ENCODE data around the gene OR10H2.
"Not testable (repeated sequence)": the region's sequence is repeated elsewhere in the genome, so short reads cannot be mapped to it uniquely, and the experiment has no call there.

The OR10H2 gene, protein sequence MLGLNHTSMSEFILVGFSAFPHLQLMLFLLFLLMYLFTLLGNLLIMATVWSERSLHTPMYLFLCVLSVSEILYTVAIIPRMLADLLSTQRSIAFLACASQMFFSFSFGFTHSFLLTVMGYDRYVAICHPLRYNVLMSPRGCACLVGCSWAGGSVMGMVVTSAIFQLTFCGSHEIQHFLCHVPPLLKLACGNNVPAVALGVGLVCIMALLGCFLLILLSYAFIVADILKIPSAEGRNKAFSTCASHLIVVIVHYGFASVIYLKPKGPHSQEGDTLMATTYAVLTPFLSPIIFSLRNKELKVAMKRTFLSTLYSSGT

DNA sequence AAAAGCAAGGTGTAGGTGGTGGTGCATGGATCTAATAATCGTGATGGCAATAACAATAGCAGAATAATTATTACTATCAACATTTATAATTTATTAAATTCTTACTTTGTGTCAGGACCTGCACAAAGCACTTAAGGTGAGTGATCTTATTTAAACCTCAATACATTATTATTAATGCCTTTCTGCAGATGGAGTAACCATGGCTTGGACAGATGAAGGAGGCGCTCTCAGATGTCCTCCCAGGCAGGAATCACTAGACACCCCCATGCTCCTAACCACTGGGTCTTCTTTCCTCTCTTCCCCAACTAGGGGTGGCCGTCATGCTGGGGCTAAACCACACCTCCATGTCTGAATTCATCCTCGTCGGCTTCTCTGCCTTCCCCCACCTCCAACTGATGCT lies at the start of gene OR10H2:
OR10H2 (plus strand) TSS at position 301 of the 400 bp plus-strand sequence; CDS start at position 321, 20 bp downstream.
- H3K27ac ChIP-seq: no peak within 1 kb of the TSS
- H3K27me3 ChIP-seq (ENCODE audit: control insufficient read depth, insufficient read depth, low read length): no peaks in the 10 kb centered on the region
- no peak within 1 kb of the TSS for H3K4me2 ChIP-seq (ENCODE audit: low read length)
- H3K4me1 ChIP-seq: no peaks in the 10 kb centered on the region
- no peaks in the 10 kb centered on the region for H3K36me3 ChIP-seq (ENCODE audit: control insufficient read depth, insufficient read depth, low read length)
- no peaks in the 10 kb centered on the region for H3K9me3 ChIP-seq (ENCODE audit: control insufficient read depth, low read length)
- H3K4me3 ChIP-seq (ENCODE audit: low read depth, low read length): no peak within 1 kb of the TSS
- TF ChIP-seq, protein P1, sequence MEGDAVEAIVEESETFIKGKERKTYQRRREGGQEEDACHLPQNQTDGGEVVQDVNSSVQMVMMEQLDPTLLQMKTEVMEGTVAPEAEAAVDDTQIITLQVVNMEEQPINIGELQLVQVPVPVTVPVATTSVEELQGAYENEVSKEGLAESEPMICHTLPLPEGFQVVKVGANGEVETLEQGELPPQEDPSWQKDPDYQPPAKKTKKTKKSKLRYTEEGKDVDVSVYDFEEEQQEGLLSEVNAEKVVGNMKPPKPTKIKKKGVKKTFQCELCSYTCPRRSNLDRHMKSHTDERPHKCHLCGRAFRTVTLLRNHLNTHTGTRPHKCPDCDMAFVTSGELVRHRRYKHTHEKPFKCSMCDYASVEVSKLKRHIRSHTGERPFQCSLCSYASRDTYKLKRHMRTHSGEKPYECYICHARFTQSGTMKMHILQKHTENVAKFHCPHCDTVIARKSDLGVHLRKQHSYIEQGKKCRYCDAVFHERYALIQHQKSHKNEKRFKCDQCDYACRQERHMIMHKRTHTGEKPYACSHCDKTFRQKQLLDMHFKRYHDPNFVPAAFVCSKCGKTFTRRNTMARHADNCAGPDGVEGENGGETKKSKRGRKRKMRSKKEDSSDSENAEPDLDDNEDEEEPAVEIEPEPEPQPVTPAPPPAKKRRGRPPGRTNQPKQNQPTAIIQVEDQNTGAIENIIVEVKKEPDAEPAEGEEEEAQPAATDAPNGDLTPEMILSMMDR (IDR thresholded peaks at IDR 0.05): no peak
- H2AFZ ChIP-seq: no peak within 1 kb of the TSS
- H3K79me2 ChIP-seq: no peaks in the 10 kb centered on the region
- no peak within 1 kb of the TSS for H3K9ac ChIP-seq

DNA sequence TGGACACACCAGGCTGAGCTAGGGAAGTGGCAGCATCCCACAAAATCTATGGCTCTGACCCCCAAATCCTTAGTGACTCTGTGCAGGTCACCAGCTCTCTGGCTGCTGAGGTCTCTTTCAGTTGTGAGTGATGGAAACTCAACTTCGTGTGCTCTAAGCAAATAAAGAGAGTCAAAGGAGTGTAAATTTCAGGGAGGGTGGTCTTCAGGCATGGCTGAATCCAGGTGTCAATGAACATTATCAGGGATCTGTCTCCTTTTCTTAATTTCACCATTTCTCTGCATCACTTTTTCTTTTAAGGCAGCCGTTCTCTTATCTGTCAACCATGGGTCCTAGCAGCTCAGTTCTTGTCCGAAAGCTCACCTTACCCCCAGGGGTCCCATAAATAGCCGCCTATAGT lies 48.7 kb upstream of the OR10H2 start:
- H3K27me3 ChIP-seq (ENCODE audit: control insufficient read depth, insufficient read depth, low read length): no peaks in the 10 kb centered on the region
- H3K4me1 ChIP-seq: no peaks in the 10 kb centered on the region
- no peak overlapping the region for H3K4me2 ChIP-seq (ENCODE audit: low read length)
- no peak overlapping the region for H2AFZ ChIP-seq
- no peak overlapping the region for H3K27ac ChIP-seq
- no peak overlapping the region for H3K4me3 ChIP-seq (ENCODE audit: low read depth, low read length)
- H3K9ac ChIP-seq: no peak overlapping the region
- TF ChIP-seq, protein P1 (IDR thresholded peaks at IDR 0.05): no peak
- no peaks in the 10 kb centered on the region for H3K9me3 ChIP-seq (ENCODE audit: control insufficient read depth, low read length)
- no peaks in the 10 kb centered on the region for H3K36me3 ChIP-seq (ENCODE audit: control insufficient read depth, insufficient read depth, low read length)
- no peaks in the 10 kb centered on the region for H3K79me2 ChIP-seq

DNA sequence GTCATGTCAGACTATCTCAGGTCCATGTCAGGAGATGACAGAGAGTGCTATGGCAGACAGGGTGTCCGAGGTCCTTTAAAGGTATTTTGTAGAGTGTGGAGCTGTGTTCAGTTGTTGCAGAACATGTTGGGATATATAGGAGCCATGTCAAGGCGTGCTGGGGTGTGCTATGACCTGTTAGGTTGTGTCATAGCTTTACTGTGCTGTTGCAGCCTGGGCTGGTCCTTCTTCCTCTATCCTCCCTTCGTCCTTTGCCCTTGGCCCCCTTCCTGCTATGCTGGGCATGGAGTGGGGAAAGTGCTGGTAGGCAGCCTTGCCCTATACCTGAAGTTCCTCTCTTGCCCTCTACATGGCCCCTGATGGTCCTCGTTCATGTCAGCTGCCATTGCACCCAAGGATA lies 48.0 kb upstream of the OR10H2 start:
- H3K36me3 ChIP-seq (ENCODE audit: control insufficient read depth, insufficient read depth, low read length); H3K4me2 ChIP-seq (ENCODE audit: low read length); H3K9me3 ChIP-seq (ENCODE audit: control insufficient read depth, low read length); H3K27me3 ChIP-seq (ENCODE audit: control insufficient read depth, insufficient read depth, low read length); H3K4me3 ChIP-seq (ENCODE audit: low read depth, low read length); H2AFZ ChIP-seq; H3K79me2 ChIP-seq; H3K27ac ChIP-seq; H3K9ac ChIP-seq; H3K4me1 ChIP-seq: not testable (repeated sequence)

DNA sequence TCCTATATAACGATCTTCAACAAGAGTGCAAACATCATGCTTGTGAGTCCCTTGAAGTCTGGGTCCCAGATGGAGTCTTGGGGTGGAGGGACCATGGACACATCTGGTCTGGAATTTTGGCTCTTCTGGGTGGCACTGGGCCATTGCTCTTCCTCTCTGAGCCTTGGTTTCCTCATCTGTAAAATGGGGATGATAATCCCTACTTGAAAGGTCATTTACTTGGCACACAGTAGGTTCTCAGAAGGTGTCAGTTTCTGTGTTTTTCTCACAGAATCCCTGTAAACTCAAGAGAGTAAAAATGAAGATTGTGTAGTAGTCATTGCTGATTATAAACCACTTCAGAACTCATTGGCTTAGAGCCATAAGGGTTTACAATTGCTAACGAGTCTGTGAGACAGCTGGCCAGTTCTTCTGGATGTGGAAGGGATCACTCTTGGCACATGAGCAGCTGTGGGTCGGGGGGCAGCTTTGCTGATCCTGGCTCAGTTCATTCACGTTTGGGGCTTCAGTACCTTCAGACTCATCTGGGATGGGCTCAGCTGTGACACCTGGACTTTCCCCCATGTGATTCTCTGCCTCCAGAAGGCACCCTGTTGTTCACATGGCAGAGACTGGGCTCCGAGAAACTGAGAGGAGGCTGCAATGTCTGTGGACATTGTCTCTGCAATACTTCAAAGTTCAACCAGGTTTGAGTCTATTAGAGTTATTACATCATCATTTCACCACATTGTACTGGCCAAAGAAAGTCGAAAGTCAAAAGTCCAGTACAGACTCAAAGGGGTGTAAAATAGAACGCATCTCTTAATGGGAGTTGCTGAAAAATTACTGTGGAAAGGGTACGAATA lies 47.1 kb upstream of the OR10H2 start:
- no peak overlapping the region for H3K4me2 ChIP-seq (ENCODE audit: low read length)
- H3K79me2 ChIP-seq: no peaks in the 10 kb centered on the region
- H2AFZ ChIP-seq: no peak overlapping the region
- no peak overlapping the region for H3K4me3 ChIP-seq (ENCODE audit: low read depth, low read length)
- no peaks in the 10 kb centered on the region for H3K4me1 ChIP-seq
- H3K9ac ChIP-seq: no peak overlapping the region
- TF ChIP-seq, protein P1 (IDR thresholded peaks at IDR 0.05): no peak
- no peaks in the 10 kb centered on the region for H3K9me3 ChIP-seq (ENCODE audit: control insufficient read depth, low read length)
- H3K27me3 ChIP-seq (ENCODE audit: control insufficient read depth, insufficient read depth, low read length): no peaks in the 10 kb centered on the region
- no peak overlapping the region for H3K27ac ChIP-seq
- no peaks in the 10 kb centered on the region for H3K36me3 ChIP-seq (ENCODE audit: control insufficient read depth, insufficient read depth, low read length)

DNA sequence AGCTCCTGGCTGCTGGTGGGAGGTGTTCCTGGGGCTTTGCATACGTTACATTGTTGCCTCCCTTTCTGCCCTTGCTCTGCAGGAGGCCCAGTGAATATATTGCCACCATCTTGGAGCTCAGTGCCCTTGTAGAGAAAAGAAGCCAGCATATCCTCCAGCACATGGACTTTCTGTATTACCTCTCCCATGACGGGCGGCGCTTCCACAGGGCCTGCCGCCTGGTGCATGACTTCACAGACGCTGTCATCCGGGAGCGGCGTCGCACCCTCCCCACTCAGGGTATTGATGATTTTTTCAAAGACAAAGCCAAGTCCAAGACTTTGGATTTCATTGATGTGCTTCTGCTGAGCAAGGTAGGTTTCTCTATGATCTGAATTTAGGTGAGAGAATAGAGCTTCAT lies 44.4 kb upstream of the OR10H2 start:
- Histone ChIP-seq H3K4me2 (ENCODE audit: low read length) (no peak overlapping the region), H3K36me3 (ENCODE audit: control insufficient read depth, insufficient read depth, low read length) (peaks cover 2% of the 10 kb centered on the region), H3K27ac (no peak overlapping the region), H3K4me1 (no peaks in the 10 kb centered on the region), H3K9ac (no peak overlapping the region), H3K27me3 (ENCODE audit: control insufficient read depth, insufficient read depth, low read length) (no peaks in the 10 kb centered on the region), H2AFZ (no peak overlapping the region), H3K9me3 (ENCODE audit: control insufficient read depth, low read length) (no peaks in the 10 kb centered on the region), H3K4me3 (ENCODE audit: low read depth, low read length) (no peak overlapping the region), H3K79me2 (no peaks in the 10 kb centered on the region)
- TF ChIP-seq, protein P1 (IDR thresholded peaks at IDR 0.05): no peak
